ENCODE data around the gene ABLIM1.

GRCh38 chr10:114385557-114385956 lies 272.5 kb downstream of the ABLIM1 start:
- TF ChIP-seq, protein P1, sequence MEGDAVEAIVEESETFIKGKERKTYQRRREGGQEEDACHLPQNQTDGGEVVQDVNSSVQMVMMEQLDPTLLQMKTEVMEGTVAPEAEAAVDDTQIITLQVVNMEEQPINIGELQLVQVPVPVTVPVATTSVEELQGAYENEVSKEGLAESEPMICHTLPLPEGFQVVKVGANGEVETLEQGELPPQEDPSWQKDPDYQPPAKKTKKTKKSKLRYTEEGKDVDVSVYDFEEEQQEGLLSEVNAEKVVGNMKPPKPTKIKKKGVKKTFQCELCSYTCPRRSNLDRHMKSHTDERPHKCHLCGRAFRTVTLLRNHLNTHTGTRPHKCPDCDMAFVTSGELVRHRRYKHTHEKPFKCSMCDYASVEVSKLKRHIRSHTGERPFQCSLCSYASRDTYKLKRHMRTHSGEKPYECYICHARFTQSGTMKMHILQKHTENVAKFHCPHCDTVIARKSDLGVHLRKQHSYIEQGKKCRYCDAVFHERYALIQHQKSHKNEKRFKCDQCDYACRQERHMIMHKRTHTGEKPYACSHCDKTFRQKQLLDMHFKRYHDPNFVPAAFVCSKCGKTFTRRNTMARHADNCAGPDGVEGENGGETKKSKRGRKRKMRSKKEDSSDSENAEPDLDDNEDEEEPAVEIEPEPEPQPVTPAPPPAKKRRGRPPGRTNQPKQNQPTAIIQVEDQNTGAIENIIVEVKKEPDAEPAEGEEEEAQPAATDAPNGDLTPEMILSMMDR (conservative IDR thresholded peaks at IDR 0.05) = no peak
- TF ChIP-seq ZFX (IDR thresholded peaks at IDR 0.05) = no peak

Data from C4-2B (cell line).